ENCODE results near the gene ZNF827. TPM values are rescaled to one million over a fixed set of nuclear protein-coding genes. Genes with fewer than 3 reads are reported as not detected.

The ZNF827 gene
- total and polyA plus RNA-seq, 3 experiments from 2014 or later: 6.9 to 32.5 (median 32.2) TPM

DNA sequence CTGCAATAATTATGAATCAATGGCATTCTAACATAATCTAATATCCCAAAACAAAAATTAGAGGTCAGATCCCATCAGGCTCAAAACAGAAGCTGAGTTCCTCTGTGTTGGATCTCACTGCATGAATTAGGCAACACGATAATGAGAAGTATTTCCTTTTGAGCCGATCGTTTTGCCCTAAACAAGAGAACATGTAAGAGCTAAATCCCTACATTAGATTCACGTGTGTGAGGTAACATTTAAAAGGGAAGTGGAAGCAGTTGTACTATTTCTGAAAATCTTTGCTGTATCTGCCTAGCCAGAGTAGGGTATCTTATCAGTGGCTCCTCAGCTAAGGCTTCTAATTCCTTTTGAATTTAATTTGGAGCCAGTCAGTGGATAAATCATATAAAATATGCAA, 143.1 kb downstream of the ZNF827 start:
- H3K36me3 ChIP-seq (ENCODE audit: insufficient read depth, low read length): no peaks in the 10 kb centered on the region
- no peaks in the 10 kb centered on the region for H3K4me1 ChIP-seq (ENCODE audit: insufficient read depth, low read length)
- H3K27ac ChIP-seq (ENCODE audit: low read depth, low read length): no peak overlapping the region
- Mint-ChIP-seq H3K27ac (no peak overlapping the region), H3K4me1 (peaks cover 0 to 2% (median 0%) of the 10 kb centered on the region in 3 donors), H3K4me3 (no peak overlapping the region), H3K27me3 (no peaks in the 10 kb centered on the region), H3K9me3 (no peaks in the 10 kb centered on the region), H3K36me3 (peaks cover 11 to 48% (median 12%) of the 10 kb centered on the region in 3 donors)
- H3K27me3 ChIP-seq (ENCODE audit: insufficient read depth, low read length, poor library complexity, severe bottlenecking): no peaks in the 10 kb centered on the region
- POLR2A ChIA-PET: no interaction called here
- H3K4me3 ChIP-seq (ENCODE audit: low read length): no peak overlapping the region
- CTCF ChIA-PET: no interaction called here
- DNase-seq: no peak
- H3K9me3 ChIP-seq (ENCODE audit: low read length): no peaks in the 10 kb centered on the region

GRCh38 chr4:145792429-145792828, 146.2 kb downstream of the ZNF827 start:
- ChIA-PET CTCF (no interaction called here), POLR2A (no interaction called here)
- H3K9me3 Mint-ChIP-seq: no peaks in the 10 kb centered on the region
- Histone ChIP-seq H3K4me1 (ENCODE audit: insufficient read depth, low read length) (no peaks in the 10 kb centered on the region), H3K9me3 (ENCODE audit: low read length) (no peaks in the 10 kb centered on the region), H3K27me3 (ENCODE audit: insufficient read depth, low read length, poor library complexity, severe bottlenecking) (no peaks in the 10 kb centered on the region), H3K36me3 (ENCODE audit: insufficient read depth, low read length) (no peaks in the 10 kb centered on the region), H3K4me3 (ENCODE audit: low read length) (no peak overlapping the region), H3K27ac (ENCODE audit: low read depth, low read length) (no peak overlapping the region)
- peaks cover 0 to 2% (median 0%) of the 10 kb centered on the region in 3 donors for H3K4me1 Mint-ChIP-seq
- H3K4me3 Mint-ChIP-seq: no peak overlapping the region
- H3K36me3 Mint-ChIP-seq: peaks cover 9 to 38% (median 11%) of the 10 kb centered on the region in 3 donors
- H3K27ac Mint-ChIP-seq: no peak overlapping the region
- DNase-seq: no peak
- no peaks in the 10 kb centered on the region for H3K27me3 Mint-ChIP-seq

- no peak for DNase-seq
- no peaks in the 10 kb centered on the region for H3K36me3 ChIP-seq (ENCODE audit: insufficient read depth, low read length)
- H3K27ac Mint-ChIP-seq: peak overlapping the region in 1 of 8 donors; percentile 26
- no peaks in the 10 kb centered on the region for H3K27me3 ChIP-seq (ENCODE audit: insufficient read depth, low read length, poor library complexity, severe bottlenecking)
- H3K4me1 ChIP-seq (ENCODE audit: insufficient read depth, low read length): no peaks in the 10 kb centered on the region
- ChIA-PET CTCF (no interaction called here), POLR2A (no interaction called here)
- H3K27ac ChIP-seq (ENCODE audit: low read depth, low read length): no peak overlapping the region
- no peak overlapping the region for H3K4me3 Mint-ChIP-seq
- no peaks in the 10 kb centered on the region for H3K9me3 ChIP-seq (ENCODE audit: low read length)
- H3K4me3 ChIP-seq (ENCODE audit: low read length): no peak overlapping the region
- H3K27me3 Mint-ChIP-seq: no peaks in the 10 kb centered on the region
- peaks cover 9 to 39% (median 12%) of the 10 kb centered on the region in 3 donors for H3K36me3 Mint-ChIP-seq
- peaks cover 0 to 2% (median 0%) of the 10 kb centered on the region in 3 donors for H3K4me1 Mint-ChIP-seq
- H3K9me3 Mint-ChIP-seq: no peaks in the 10 kb centered on the region
Measured at GRCh38 chr4:145791988-145792387, 146.6 kb downstream of the ZNF827 start.

DNA sequence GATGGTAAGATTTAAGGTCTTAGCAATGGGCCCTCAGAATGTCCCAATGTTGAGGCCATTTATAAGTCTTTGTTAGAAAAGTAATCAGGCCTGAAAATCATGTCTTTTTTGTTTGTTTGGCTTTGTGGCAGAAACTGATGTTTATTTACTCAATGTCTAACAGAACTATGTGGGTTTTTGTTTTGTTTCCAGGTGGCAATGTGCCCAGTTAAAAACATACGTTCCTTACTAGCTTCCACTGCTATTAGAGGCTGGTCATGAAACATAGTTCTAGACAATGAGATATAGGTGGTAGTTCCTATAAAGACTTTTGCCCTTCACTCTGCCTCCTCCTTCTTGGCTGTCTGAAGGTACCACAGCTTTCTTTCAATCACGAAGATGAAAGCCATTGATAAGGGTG, 149.9 kb downstream of the ZNF827 start:
- H3K4me1 ChIP-seq (ENCODE audit: insufficient read depth, low read length): no peaks in the 10 kb centered on the region
- ChIA-PET POLR2A (no interaction called here), CTCF (no interaction called here)
- Mint-ChIP-seq H3K9me3 (no peaks in the 10 kb centered on the region), H3K27me3 (no peaks in the 10 kb centered on the region), H3K4me1 (peaks cover 0 to under 1% (median 0%) of the 10 kb centered on the region in 3 donors), H3K27ac (peak overlapping the region in 1 of 8 donors; percentile 11), H3K36me3 (peaks cover 16 to 37% (median 20%) of the 10 kb centered on the region in 3 donors), H3K4me3 (no peak overlapping the region)
- no peak overlapping the region for H3K27ac ChIP-seq (ENCODE audit: low read depth, low read length)
- no peaks in the 10 kb centered on the region for H3K27me3 ChIP-seq (ENCODE audit: insufficient read depth, low read length, poor library complexity, severe bottlenecking)
- no peaks in the 10 kb centered on the region for H3K36me3 ChIP-seq (ENCODE audit: insufficient read depth, low read length)
- H3K4me3 ChIP-seq (ENCODE audit: low read length): no peak overlapping the region
- DNase-seq: no peak
- no peaks in the 10 kb centered on the region for H3K9me3 ChIP-seq (ENCODE audit: low read length)

DNA sequence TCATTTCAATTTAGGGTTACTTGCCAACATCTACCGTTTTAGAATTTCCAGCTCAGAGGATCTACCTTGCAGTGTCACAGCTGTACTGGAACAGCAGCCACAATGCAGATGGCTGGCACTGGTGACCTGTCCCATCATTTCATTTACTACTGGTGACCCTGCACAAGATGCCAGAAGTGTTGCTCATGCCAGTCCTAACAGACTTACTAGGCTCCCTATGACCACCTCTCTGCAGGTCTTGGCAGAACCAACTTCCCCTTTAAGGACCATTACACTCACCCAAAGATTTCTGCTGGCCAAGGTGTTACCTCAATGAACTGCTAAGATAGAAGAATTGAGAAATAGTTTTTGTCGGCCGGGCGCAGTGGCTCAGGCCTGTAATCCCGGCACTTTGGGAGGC, 151.8 kb downstream of the ZNF827 start:
- Mint-ChIP-seq H3K4me1 (peaks cover 0 to 4% (median 0%) of the 10 kb centered on the region in 3 donors), H3K27ac (no peak overlapping the region), H3K9me3 (no peaks in the 10 kb centered on the region), H3K27me3 (peaks cover 0 to 1% of the 10 kb centered on the region in 2 donors), H3K4me3 (no peak overlapping the region), H3K36me3 (peaks cover 16 to 35% (median 18%) of the 10 kb centered on the region in 3 donors)
- no peaks in the 10 kb centered on the region for H3K27me3 ChIP-seq (ENCODE audit: insufficient read depth, low read length, poor library complexity, severe bottlenecking)
- no peaks in the 10 kb centered on the region for H3K36me3 ChIP-seq (ENCODE audit: insufficient read depth, low read length)
- H3K27ac ChIP-seq (ENCODE audit: low read depth, low read length): no peak overlapping the region
- no peaks in the 10 kb centered on the region for H3K4me1 ChIP-seq (ENCODE audit: insufficient read depth, low read length)
- ChIA-PET CTCF (no interaction called here), POLR2A (interaction anchor here (0.5 kb wide), 1 partner anchor 655 kb away, joined by 4 read pairs; no protein-coding TSS in a partner anchor)
- no peak for DNase-seq
- H3K9me3 ChIP-seq (ENCODE audit: low read length): no peaks in the 10 kb centered on the region
- H3K4me3 ChIP-seq (ENCODE audit: low read length): no peak overlapping the region

GRCh38 chr4:145786261-145786660, 152.4 kb downstream of the ZNF827 start:
- H3K27me3 Mint-ChIP-seq: peaks cover 0 to 1% of the 10 kb centered on the region in 2 donors
- no peaks in the 10 kb centered on the region for H3K36me3 ChIP-seq (ENCODE audit: insufficient read depth, low read length)
- H3K9me3 ChIP-seq (ENCODE audit: low read length): no peaks in the 10 kb centered on the region
- H3K4me1 ChIP-seq (ENCODE audit: insufficient read depth, low read length): no peaks in the 10 kb centered on the region
- H3K9me3 Mint-ChIP-seq: no peaks in the 10 kb centered on the region
- CTCF ChIA-PET: no interaction called here
- H3K4me1 Mint-ChIP-seq: peaks cover 0 to 8% (median 0%) of the 10 kb centered on the region in 3 donors
- H3K27ac Mint-ChIP-seq: peak overlapping the region in 1 of 8 donors; percentile 33
- no peak for DNase-seq
- H3K4me3 ChIP-seq (ENCODE audit: low read length): no peak overlapping the region
- no peak overlapping the region for H3K4me3 Mint-ChIP-seq
- H3K27me3 ChIP-seq (ENCODE audit: insufficient read depth, low read length, poor library complexity, severe bottlenecking): no peaks in the 10 kb centered on the region
- peaks cover 16 to 37% (median 22%) of the 10 kb centered on the region in 3 donors for H3K36me3 Mint-ChIP-seq
- POLR2A ChIA-PET: no interaction called here
- no peak overlapping the region for H3K27ac ChIP-seq (ENCODE audit: low read depth, low read length)

GRCh38 chr4:145785391-145786008, 153.1 kb downstream of the ZNF827 start:
- H3K36me3 ChIP-seq (ENCODE audit: insufficient read depth, low read length): no peaks in the 10 kb centered on the region
- no peak overlapping the region for H3K27ac ChIP-seq (ENCODE audit: low read depth, low read length)
- H3K4me3 Mint-ChIP-seq: no peak overlapping the region
- no peak for DNase-seq
- no peaks in the 10 kb centered on the region for H3K4me1 ChIP-seq (ENCODE audit: insufficient read depth, low read length)
- H3K9me3 Mint-ChIP-seq: no peaks in the 10 kb centered on the region
- H3K4me1 Mint-ChIP-seq: peaks cover 0 to 10% (median 0%) of the 10 kb centered on the region in 3 donors
- POLR2A ChIA-PET: no interaction called here
- no peak overlapping the region for H3K4me3 ChIP-seq (ENCODE audit: low read length)
- peaks cover 16 to 42% (median 22%) of the 10 kb centered on the region in 3 donors for H3K36me3 Mint-ChIP-seq
- CTCF ChIA-PET: no interaction called here
- H3K27me3 Mint-ChIP-seq: peaks cover 0 to 1% of the 10 kb centered on the region in 2 donors
- no peaks in the 10 kb centered on the region for H3K9me3 ChIP-seq (ENCODE audit: low read length)
- no peaks in the 10 kb centered on the region for H3K27me3 ChIP-seq (ENCODE audit: insufficient read depth, low read length, poor library complexity, severe bottlenecking)
- H3K27ac Mint-ChIP-seq: no peak overlapping the region

DNA sequence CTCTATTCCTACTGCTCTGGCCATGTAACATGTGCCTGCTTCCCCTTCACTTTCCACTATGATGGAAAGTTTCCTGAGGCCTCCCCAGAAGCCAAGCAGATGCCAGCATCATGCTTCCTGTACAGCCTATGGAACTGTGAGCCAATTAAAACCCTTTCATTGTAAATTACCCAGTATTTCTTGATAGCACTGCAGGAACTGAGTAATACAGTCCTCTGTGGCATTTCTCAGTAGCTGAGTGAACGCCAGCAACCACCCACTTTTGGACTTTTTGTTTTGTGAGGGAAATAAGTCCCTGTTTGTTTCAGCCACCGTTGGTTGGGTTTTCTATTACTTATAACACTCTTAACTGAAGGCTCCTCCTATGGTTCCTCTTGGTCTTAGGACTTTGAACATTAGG, 154.6 kb downstream of the ZNF827 start:
- H3K4me3 Mint-ChIP-seq: no peak overlapping the region
- no peaks in the 10 kb centered on the region for H3K9me3 Mint-ChIP-seq
- peak overlapping the region in 1 of 8 donors; percentile 66 for H3K27ac Mint-ChIP-seq
- no peak overlapping the region for H3K4me3 ChIP-seq (ENCODE audit: low read length)
- no peak overlapping the region for H3K27ac ChIP-seq (ENCODE audit: low read depth, low read length)
- H3K36me3 ChIP-seq (ENCODE audit: insufficient read depth, low read length): no peaks in the 10 kb centered on the region
- peaks cover 0 to 13% (median 0%) of the 10 kb centered on the region in 3 donors for H3K4me1 Mint-ChIP-seq
- DNase-seq: no peak
- ChIA-PET CTCF (no interaction called here), POLR2A (no interaction called here)
- no peaks in the 10 kb centered on the region for H3K27me3 ChIP-seq (ENCODE audit: insufficient read depth, low read length, poor library complexity, severe bottlenecking)
- no peaks in the 10 kb centered on the region for H3K9me3 ChIP-seq (ENCODE audit: low read length)
- H3K4me1 ChIP-seq (ENCODE audit: insufficient read depth, low read length): no peaks in the 10 kb centered on the region
- H3K36me3 Mint-ChIP-seq: peaks cover 19 to 51% (median 27%) of the 10 kb centered on the region in 3 donors
- H3K27me3 Mint-ChIP-seq: peaks cover 0 to 1% of the 10 kb centered on the region in 2 donors
